Measurements from ENCODE around the gene PIK3CA. TPM values are rescaled to one million over a fixed set of nuclear protein-coding genes. Genes with fewer than 3 reads are reported as not detected.
"Not testable (repeated sequence)": the region's sequence is repeated elsewhere in the genome, so short reads cannot be mapped to it uniquely, and the experiment has no call there.

PIK3CA gene
- polyA plus RNA-seq, 1 donor: 21.0 TPM

GRCh38 chr3:179200790-179201189, 52.6 kb downstream of the PIK3CA start:
- DNase-seq: no peak

DNA sequence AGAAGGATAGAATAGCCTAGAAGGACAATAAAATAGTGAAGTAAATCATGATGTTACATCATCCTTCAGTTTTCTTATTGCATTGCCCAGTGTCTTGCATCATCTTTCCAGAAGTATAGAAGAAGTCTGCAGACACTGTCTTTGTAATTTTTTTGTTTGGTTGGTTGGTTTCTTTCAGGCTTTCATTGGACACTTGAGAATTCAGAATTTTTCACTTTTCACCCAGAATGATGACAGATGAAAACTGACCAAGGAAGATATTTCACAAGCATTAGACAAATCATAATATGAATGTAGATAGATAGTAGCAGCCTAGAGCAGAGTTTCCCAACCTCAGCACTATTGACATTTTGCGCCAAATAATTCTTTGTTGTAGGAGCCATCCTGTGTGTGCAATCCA, 67.4 kb downstream of the PIK3CA start:
- not testable (repeated sequence) for DNase-seq

GRCh38 chr3:179218213-179218612, 70.1 kb downstream of the PIK3CA start:
- not testable (repeated sequence) for DNase-seq

DNA sequence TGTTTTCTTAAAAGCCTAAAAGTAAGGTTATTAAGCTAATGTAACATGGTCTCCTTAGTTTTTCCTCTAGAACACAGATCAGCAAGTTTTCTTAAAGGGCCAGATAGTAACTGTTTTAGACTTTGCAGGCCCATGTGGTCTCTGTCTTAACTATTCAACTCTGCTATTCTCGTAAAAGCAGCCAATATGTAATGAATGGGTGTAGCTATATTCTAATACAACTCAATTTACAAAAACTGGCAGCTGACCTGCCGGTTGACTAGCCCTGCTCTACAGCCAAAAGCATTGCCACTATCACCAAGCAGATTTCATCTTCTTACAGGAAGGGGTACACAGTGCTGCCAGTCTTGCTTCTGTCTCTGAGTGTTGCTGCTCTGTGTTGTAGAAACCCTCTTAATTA, 75.4 kb downstream of the PIK3CA start:
- DNase-seq: no peak

GRCh38 chr3:179224584-179224983, 76.4 kb downstream of the PIK3CA start:
- DNase-seq: no peak

GRCh38 chr3:179227349-179227748, 79.2 kb downstream of the PIK3CA start:
- no peak for DNase-seq

- DNase-seq: no peak
These were observed 81.0 kb downstream of the PIK3CA start for GRCh38 chr3:179229177-179229576.

DNA sequence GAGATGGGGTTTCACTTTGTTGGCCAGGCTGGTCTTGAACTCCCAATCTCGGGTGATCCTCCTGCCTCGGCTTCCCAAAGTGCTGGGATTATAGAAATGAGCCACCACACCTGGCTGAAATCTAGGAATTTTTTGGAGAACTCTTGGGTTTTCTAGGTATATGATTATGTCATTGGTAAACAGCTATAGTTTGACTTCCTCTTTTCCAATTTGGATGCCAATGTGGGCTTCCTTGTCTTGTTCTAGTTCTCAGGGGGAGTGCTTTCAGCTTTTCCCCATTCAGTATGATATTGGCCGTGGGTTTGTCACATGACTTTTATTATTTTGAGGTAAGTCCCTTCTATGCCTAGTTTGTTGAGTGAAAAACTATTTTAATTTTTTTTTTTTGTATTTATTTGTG, 84.9 kb downstream of the PIK3CA start:
- DNase-seq: no peak

DNA sequence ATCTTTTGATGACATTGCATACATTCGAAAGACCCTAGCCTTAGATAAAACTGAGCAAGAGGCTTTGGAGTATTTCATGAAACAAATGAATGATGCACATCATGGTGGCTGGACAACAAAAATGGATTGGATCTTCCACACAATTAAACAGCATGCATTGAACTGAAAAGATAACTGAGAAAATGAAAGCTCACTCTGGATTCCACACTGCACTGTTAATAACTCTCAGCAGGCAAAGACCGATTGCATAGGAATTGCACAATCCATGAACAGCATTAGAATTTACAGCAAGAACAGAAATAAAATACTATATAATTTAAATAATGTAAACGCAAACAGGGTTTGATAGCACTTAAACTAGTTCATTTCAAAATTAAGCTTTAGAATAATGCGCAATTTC, 86.0 kb downstream of the PIK3CA start:
- no peak for DNase-seq

DNA sequence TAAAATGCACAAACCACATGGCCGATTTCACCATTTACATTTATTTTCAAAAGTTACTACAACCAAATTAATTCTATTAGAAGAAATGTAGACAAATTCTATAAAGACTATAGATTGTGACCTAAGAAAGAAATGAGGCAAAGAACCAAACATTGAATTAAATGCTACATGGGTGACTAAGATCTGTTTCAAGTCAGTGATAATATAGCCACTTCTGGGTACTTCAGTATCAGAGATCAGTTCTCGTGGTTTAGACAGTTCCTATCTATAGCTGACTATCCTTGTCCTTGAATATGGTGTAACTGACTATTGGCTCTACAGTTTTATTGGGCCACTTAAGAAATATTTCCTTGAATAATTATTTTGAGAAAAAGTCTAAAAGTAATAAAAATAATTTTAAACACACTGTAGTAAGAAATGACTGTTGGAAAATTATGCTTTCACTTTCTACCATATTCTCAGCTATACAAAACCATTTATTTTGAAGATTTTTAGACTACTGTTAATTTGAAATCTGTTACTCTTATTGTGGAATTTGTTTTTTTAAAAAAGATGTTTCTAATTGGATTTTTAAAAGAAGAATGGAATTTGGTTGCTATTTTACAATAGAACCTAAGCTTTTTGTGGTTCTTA, 88.6 kb downstream of the PIK3CA start:
- no peak for DNase-seq

DNA sequence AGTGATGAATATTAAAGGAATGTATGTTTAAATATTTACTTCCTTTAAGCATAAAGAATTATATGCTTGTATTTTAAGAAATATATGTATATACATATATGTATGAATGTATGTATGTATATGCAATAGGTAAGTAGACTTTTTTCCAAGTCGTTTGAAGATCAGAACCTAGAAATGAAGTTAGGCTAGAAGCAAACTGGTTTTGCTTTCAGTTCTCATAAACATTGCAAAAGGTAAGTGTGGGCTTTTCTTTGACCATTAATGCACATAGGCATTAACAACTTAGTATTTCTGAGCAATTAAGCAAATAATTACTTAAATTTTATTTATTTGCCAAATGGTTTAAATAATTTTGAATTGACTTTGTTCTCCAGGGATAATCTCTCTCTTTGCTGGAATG, 92.1 kb downstream of the PIK3CA start:
- not testable (repeated sequence) for DNase-seq

DNA sequence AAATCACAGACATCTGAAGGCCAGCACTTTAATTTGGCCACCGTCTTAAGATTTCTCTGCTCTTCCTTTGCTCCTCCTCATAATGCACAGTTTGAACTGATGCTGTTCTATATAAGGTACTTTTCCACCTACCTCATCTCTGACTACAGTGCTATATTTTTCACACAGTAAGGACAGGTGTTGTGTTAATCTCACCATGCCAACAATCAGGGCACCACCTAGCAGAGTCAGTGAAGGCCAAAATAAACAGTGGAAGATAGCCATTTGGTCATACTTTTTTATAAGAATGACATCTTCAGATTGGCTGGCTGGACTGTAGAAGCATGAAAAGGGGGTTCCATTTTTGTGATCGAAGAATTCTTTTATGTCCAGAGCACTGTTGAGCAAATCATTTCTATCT, 94.7 kb downstream of the PIK3CA start:
- DNase-seq: not testable (repeated sequence)

DNA sequence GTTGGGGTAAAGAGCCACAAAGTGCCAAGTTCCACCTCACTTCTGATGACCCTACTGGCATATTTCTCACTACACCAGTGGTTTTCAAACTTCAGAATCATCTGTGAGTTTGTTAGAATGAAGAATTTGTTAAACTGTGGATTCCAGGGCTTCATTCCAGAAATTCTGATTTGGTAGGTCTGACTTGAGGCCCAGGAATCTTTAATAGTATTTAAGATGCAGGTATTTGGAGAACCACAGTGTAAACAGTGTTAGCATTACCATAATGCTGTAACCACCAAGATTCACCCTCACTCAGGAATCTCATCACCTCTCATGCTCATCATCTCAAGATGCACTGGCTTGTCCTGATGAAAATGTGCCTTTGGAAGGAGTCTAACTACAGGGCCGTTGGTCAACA, 96.7 kb downstream of the PIK3CA start:
- DNase-seq: no peak

GRCh38 chr3:179247289-179248015, 99.3 kb downstream of the PIK3CA start:
- DNase-seq: no peak

GRCh38 chr3:179250803-179251476, 102.8 kb downstream of the PIK3CA start, which contains the start of gene KCNMB3:
KCNMB3 (minus strand) TSS chr3:179251114; CDS start chr3:179250990, 124 bp downstream.
- no peak for DNase-seq

DNA sequence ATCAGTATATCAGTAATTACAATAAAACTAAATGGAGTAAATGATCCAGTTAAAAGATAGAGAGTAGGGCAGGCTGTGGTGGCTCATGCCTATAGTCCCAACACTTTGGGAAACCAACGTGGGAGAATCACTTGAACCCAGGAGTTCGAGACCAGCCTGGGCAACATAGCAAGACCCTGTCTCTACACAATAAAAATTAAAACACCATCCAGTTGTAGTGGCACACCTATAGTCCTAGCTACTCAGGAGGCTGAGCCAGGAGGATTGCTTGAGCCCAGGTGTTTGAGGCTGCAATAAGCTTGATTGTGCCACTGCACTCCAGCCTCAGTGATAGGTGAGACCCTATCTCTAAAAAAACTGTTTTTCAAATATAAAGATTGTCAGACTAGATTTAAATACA, 108.7 kb downstream of the PIK3CA start:
- DNase-seq: no peak

DNA sequence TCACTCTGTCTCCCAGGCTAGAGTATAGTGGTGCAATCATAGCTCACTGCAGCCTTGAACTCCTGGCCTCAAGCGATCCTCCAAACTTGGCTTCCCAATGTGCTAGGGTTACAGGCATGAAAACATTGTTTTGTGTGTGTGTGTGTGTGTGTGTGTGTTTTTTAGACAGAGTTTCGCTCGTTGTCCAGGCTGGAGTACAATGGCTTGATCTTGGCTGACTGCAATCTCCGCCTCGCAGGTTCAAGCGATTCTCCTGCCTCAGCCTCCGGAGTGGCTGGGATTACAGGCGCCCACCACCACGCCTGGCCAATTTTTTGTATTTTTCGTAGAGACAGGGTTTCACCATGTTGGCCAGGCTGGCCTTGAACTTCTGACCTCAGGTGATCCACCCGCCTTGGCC, 109.6 kb downstream of the PIK3CA start:
- DNase-seq: not testable (repeated sequence)

- DNase-seq: no peak
These were observed 110.7 kb downstream of the PIK3CA start for GRCh38 chr3:179258820-179259219.

- not testable (repeated sequence) for DNase-seq
These were observed 112.0 kb downstream of the PIK3CA start for GRCh38 chr3:179259959-179260756.

DNA sequence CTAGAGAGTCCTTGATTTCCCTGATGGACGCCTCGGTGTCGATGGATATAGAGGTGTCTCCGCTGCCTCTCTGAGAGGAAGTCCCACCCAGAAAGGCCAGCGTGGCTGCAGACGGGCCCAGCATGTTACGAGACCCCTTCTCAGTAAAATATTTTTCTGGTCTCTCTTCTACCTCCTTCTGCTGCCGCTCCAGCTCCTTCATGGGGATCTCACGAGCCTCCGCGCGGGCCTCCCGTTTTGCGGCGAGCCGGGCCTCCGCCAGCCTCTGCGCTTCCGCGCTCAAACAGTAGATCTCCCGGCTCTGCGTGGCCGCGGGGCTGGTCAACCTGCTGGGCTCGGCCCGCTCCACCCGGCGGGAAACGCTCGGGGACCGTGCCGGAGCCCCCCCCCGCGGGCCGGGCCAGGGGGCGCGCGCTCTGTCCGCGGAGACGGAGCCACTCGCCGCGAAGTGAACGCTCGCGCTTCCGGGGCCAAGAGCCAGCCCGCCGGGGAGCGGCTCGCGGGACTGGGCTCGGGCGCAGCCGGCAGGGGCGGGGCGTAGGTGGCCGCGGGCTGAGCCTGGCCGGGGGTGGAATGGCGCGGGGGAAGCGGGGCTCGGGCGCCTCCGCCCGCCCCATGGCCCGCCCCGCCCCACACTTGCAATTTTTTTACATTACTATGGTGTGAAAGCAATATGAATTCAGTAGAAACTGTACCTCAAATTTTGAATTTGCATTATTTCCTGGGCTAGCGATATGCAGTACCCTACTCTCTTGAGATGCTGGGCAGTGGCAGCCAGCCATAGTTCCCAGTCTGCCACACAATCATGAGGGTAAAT, 113.0 kb downstream of the PIK3CA start:
- DNase-seq: peak; percentile 70

GRCh38 chr3:179263134-179263533, 115.0 kb downstream of the PIK3CA start:
- no peak for DNase-seq

DNA sequence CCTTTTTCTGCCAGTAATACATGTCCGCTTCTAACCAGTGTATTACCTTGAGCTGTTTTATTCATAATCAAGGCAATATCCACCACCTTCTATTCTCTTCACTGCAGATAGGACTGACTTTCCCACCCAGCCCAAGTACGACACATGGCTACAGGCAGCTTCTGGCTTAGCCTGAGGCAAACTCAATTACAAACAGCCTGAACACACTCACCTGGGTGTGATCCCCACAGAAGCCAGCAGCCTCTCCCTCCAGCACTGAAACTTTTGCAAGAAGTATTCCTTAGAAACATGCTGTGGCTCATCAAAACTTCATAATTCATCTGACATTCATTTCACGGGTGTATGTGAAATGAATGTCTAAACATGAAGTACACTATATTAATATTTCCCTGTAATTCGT, 116.3 kb downstream of the PIK3CA start:
- DNase-seq: no peak

Data from hindlimb muscle (tissue), 1 donor.